ENCODE results near the gene LCN10. TPM values are rescaled to one million over a fixed set of nuclear protein-coding genes. Genes with fewer than 3 reads are reported as not detected.

Gene LCN10
- total and polyA plus RNA-seq, 9 of the 15 experiments (the other 6 are each of a cell fraction or from before 2014, with no cell fraction given), result 0.10 to 0.21 (median 0.14) TPM; not detected in 6

- in situ Hi-C loops (cut with MboI) (no loop called here), intact Hi-C loops (cut with micrococcal nuclease) (no loop called here)
- Histone ChIP-seq H3K9me3 (replicated peaks; ENCODE audit: control insufficient read depth, insufficient read depth, low read depth, low read length) (no peaks in the 10 kb centered on the region), H3K27ac (ENCODE audit: extremely low read depth, low read depth, low read length) (no peak overlapping the region), H3K4me3 (no peak overlapping the region), H3K4me1 (replicated peaks in 1 of 2; ENCODE audit: control insufficient read depth in 2 of 2, insufficient read depth in 2 of 2, low read length in 2 of 2) (peaks cover 14 to 83% of the 10 kb centered on the region in 2 experiments), H3K27me3 (ENCODE audit: control insufficient read depth in 2 of 2, insufficient read depth in 2 of 2, low read length in 2 of 2) (no peaks in the 10 kb centered on the region; a peak in 1 of 5 replicates), H3K9ac (ENCODE audit: insufficient read depth in 1 of 2, low read depth in 2 of 2, low read length in 2 of 2) (peak overlapping the region in 1 of 2 experiments; percentile 86; a peak in 1 of 4 replicates), H3K4me2 (ENCODE audit: insufficient read depth, low read length) (peak overlapping the region; percentile 51), H3K9me1 (ENCODE audit: control insufficient read depth, insufficient read depth, low read length) (no peaks in the 10 kb centered on the region), H3K36me3 (ENCODE audit: control insufficient read depth, insufficient read depth, low read length) (no peaks in the 10 kb centered on the region), H3K79me2 (ENCODE audit: control insufficient read depth, insufficient read depth, low read length) (no peaks in the 10 kb centered on the region), H4K20me1 (replicated peaks; ENCODE audit: control insufficient read depth, insufficient read depth, low read length) (no peaks in the 10 kb centered on the region), H2AFZ (ENCODE audit: low read depth, low read length) (peak overlapping the region; percentile 66)
- FAIRE-seq, result no peak
- no peak for ATAC-seq
- no TSS peak for BruUV-seq (replicated peaks)
- CTCF ChIA-PET (ENCODE audit: low intra/inter-chr PET ratio), result no interaction called here
- 6% methylated on average over 7 of the region's 22 CpGs for WGBS (ENCODE audit: insufficient coverage, low coverage, missing lambda C conversion rate)
- POLR2A ChIA-PET, result interaction anchor here (2.0 kb wide), 1 partner anchor 17 kb away, joined by 10 read pairs; no protein-coding TSS in a partner anchor
- DNase-seq (ENCODE audit: extremely low read depth in 1 of 4, low spot score in 3 of 4), result no peak
- TF ChIP-seq ZNF175 (CRISPR knock-in tag; IDR thresholded peaks at IDR 0.05; ENCODE audit: low read depth) (no peak), ZNF184 (CRISPR knock-in tag; IDR thresholded peaks at IDR 0.05) (no peak), PKNOX1 (IDR thresholded peaks at IDR 0.05) (no peak), KDM1A (IDR thresholded peaks at IDR 0.05) (no peak), ZNF124 (CRISPR knock-in tag; IDR thresholded peaks at IDR 0.05) (no peak), SMARCC2 (IDR thresholded peaks at IDR 0.05; ENCODE audit: low read depth) (no peak), ZNF740 (CRISPR knock-in tag; IDR thresholded peaks at IDR 0.05) (no peak), ZNF740 (tag; IDR thresholded peaks at IDR 0.05) (no peak), ZNF551 (CRISPR knock-in tag; IDR thresholded peaks at IDR 0.05) (no peak), ZNF445 (CRISPR knock-in tag; IDR thresholded peaks at IDR 0.05; ENCODE audit: low read depth) (no peak), TFAP4 (CRISPR knock-in tag; IDR thresholded peaks at IDR 0.05; ENCODE audit: borderline replicate concordance) (no peak), PRMT5 (CRISPR knock-in tag; IDR thresholded peaks at IDR 0.05) (no peak), NBN (IDR thresholded peaks at IDR 0.05; ENCODE audit: low read depth) (no peak)
These were observed 3.4 kb upstream of the LCN10 start for GRCh38 chr9:136746155-136746490.
